Trophoblast cell (in vitro differentiated cells and primary cell): Measurements from ENCODE around the gene SLC7A6OS.

ENCODE experiments used
- DNase-seq, 2 donors: peaks; one replicate each; pipeline ENCODE4 v3.0.0-alpha.2; 2016
- H2AFZ ChIP-seq: 2 replicates; pipeline ENCODE4 v1.6.1; 2013; ENCODE audit warnings: low read length, moderate library complexity, mild to moderate bottlenecking; ENCODE audit not compliant: insufficient read depth, poor library complexity
- H2AK5ac ChIP-seq: 2 replicates; pipeline ENCODE4 v1.6.1; 2013; ENCODE audit warnings: mild to moderate bottlenecking, low read length
- H2BK120ac ChIP-seq: 2 replicates; pipeline ENCODE4 v1.6.1; 2013; ENCODE audit warnings: low read length, mild to moderate bottlenecking, moderate library complexity; ENCODE audit not compliant: insufficient read depth, poor library complexity
- H2BK12ac ChIP-seq: 2 replicates; pipeline ENCODE4 v1.6.1; 2013; ENCODE audit warnings: mild to moderate bottlenecking, low read length, moderate library complexity
- H2BK5ac ChIP-seq: 2 replicates; pipeline ENCODE4 v1.6.1; 2013; ENCODE audit warnings: low read length, low read depth, moderate library complexity, mild to moderate bottlenecking; ENCODE audit not compliant: poor library complexity
- H3K14ac ChIP-seq: 2 replicates; pipeline ENCODE4 v1.6.1; 2013; ENCODE audit warnings: mild to moderate bottlenecking, low read length
- H3K18ac ChIP-seq: 2 replicates; pipeline ENCODE4 v1.6.1; 2013; ENCODE audit warnings: mild to moderate bottlenecking, low read length
- H3K23ac ChIP-seq: 2 replicates; pipeline ENCODE4 v1.6.1; 2013; ENCODE audit warnings: low read length
- H3K27ac ChIP-seq: 2 replicates; pipeline ENCODE4 v1.5.1; 2013; ENCODE audit warnings: low read depth, mild to moderate bottlenecking, inconsistent platforms, low read length, moderate library complexity
- H3K27me3 ChIP-seq: 2 replicates; pipeline ENCODE4 v1.6.1; 2013; ENCODE audit warnings: inconsistent platforms, mild to moderate bottlenecking, low read length, moderate library complexity; ENCODE audit not compliant: insufficient read depth
- H3K36me3 ChIP-seq, 2 experiments: 1 replicate in 1 of 2; 2 replicates in 1 of 2; pipeline ENCODE4 v1.6.1; 2013; ENCODE audit warnings: low read length in 2 of 2, mild to moderate bottlenecking in 2 of 2, moderate library complexity in 1 of 2; ENCODE audit not compliant: insufficient read depth in 2 of 2, control insufficient read depth in 1 of 2
- H3K4ac ChIP-seq: 2 replicates; pipeline ENCODE4 v1.6.1; 2013; ENCODE audit warnings: low read depth, mild to moderate bottlenecking, low read length, moderate library complexity
- H3K4me1 ChIP-seq, 2 experiments: 1 replicate in 1 of 2; 2 replicates in 1 of 2; pipeline ENCODE4 v1.6.1; 2013; ENCODE audit warnings: low read length in 2 of 2, mild to moderate bottlenecking in 2 of 2, moderate library complexity in 1 of 2; ENCODE audit not compliant: insufficient read depth in 2 of 2, control insufficient read depth in 1 of 2
- H3K4me2 ChIP-seq: 2 replicates; pipeline ENCODE4 v1.6.1; 2013; ENCODE audit warnings: inconsistent platforms, mild to moderate bottlenecking, low read length, moderate library complexity
- H3K4me3 ChIP-seq: 2 replicates; pipeline ENCODE4 v1.5.1; 2013; ENCODE audit warnings: mild to moderate bottlenecking, low read depth, low read length, inconsistent platforms
- H3K79me1 ChIP-seq: one replicate; pipeline ENCODE4 v1.6.1; 2013; ENCODE audit warnings: low read length
- H3K79me2 ChIP-seq: 2 replicates; pipeline ENCODE4 v1.6.1; 2013; ENCODE audit warnings: low read length, mild to moderate bottlenecking; ENCODE audit not compliant: control insufficient read depth, insufficient read depth, poor library complexity
- H3K9ac ChIP-seq: 2 replicates; pipeline ENCODE4 v1.6.1; 2013; ENCODE audit warnings: mild to moderate bottlenecking, low read length
- H3K9me3 ChIP-seq: 2 replicates; pipeline ENCODE4 v1.6.1; 2013; ENCODE audit warnings: low read depth, mild to moderate bottlenecking, control low read depth, inconsistent platforms, low read length; ENCODE audit not compliant: insufficient read depth
- H4K12ac ChIP-seq: 2 replicates; pipeline ENCODE4 v1.6.1; 2013; ENCODE audit warnings: low read depth, mild to moderate bottlenecking, low read length, moderate library complexity
- H4K8ac ChIP-seq: 2 replicates; pipeline ENCODE4 v1.6.1; 2013; ENCODE audit warnings: low read depth, mild to moderate bottlenecking, low read length, moderate library complexity
- H4K91ac ChIP-seq: one replicate; pipeline ENCODE4 v1.6.1; 2013; ENCODE audit warnings: low read depth, mild to moderate bottlenecking, low read length, moderate library complexity
- whole genome bisulfite sequencing: extraction: QIAGEN DNeasy Blood & Tissue Kit; methylation state at CpG from one replicate; pipeline ENCODE4 v1.1.7; 2013; ENCODE audit warnings: missing lambda C conversion rate; ENCODE audit not compliant: insufficient read length, insufficient coverage; ENCODE audit errors: extremely low coverage; 5-methylcytosine and 5-hydroxymethylcytosine counted together

SLC7A6OS gene

DNA sequence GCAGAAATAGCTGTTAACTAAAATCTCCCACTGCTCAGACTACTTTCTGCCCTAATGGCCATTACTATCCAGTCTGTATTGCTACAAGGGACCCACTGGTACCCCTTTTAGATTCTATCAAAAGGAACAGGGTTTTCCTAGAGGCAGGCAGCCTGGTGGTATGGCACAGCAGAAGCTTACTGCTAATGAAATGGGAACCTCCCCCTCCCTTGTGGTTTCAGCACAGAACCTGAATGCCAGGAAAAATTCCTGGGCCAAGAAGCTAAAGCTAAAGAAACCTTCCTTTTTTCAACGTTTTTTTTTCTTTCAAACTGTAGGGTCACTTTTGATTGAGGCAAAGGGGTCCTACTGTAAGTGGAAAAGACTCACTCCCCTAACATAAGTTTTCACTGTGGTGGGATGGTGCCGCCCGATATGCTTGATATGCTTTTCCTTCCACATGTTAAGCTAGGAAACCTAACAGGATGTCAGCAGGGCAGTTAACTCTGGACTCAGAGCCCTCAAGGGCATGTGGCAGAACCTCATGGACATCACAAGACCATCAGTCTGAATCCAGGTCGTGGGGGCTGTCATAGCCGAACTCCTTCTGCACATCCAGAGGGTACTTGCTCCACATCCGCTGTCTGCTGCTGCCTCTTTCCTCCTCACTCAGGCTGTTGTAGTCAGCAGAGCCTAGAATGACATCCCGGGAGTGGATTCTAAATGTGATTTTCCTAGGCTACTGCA is 9.8 kb downstream of the SLC7A6OS start:
- no peaks in the 10 kb centered on the region for H3K9me3 ChIP-seq
- no peak overlapping the region for H3K4ac ChIP-seq
- no peak overlapping the region for H2BK12ac ChIP-seq
- no peak overlapping the region for H4K12ac ChIP-seq
- no peak overlapping the region for H3K23ac ChIP-seq
- H2AK5ac ChIP-seq = no peak overlapping the region
- DNase-seq = no peak
- no peak overlapping the region for H3K9ac ChIP-seq
- H3K18ac ChIP-seq = no peak overlapping the region
- no peak overlapping the region for H2AFZ ChIP-seq
- H2BK120ac ChIP-seq = no peak overlapping the region
- no peaks in the 10 kb centered on the region for H3K79me2 ChIP-seq
- H3K4me1 ChIP-seq = no peaks in the 10 kb centered on the region
- no peaks in the 10 kb centered on the region for H3K79me1 ChIP-seq
- H4K91ac ChIP-seq = no peak overlapping the region
- no CpG with 5 or more reads among the region's 7 CpGs for WGBS
- H3K36me3 ChIP-seq = peaks cover 48 to 71% of the 10 kb centered on the region in 2 experiments
- no peak overlapping the region for H2BK5ac ChIP-seq
- no peak overlapping the region for H3K4me2 ChIP-seq
- H3K14ac ChIP-seq = no peak overlapping the region
- H3K4me3 ChIP-seq = no peak overlapping the region
- no peak overlapping the region for H3K27ac ChIP-seq
- no peak overlapping the region for H4K8ac ChIP-seq
- no peaks in the 10 kb centered on the region for H3K27me3 ChIP-seq

DNA sequence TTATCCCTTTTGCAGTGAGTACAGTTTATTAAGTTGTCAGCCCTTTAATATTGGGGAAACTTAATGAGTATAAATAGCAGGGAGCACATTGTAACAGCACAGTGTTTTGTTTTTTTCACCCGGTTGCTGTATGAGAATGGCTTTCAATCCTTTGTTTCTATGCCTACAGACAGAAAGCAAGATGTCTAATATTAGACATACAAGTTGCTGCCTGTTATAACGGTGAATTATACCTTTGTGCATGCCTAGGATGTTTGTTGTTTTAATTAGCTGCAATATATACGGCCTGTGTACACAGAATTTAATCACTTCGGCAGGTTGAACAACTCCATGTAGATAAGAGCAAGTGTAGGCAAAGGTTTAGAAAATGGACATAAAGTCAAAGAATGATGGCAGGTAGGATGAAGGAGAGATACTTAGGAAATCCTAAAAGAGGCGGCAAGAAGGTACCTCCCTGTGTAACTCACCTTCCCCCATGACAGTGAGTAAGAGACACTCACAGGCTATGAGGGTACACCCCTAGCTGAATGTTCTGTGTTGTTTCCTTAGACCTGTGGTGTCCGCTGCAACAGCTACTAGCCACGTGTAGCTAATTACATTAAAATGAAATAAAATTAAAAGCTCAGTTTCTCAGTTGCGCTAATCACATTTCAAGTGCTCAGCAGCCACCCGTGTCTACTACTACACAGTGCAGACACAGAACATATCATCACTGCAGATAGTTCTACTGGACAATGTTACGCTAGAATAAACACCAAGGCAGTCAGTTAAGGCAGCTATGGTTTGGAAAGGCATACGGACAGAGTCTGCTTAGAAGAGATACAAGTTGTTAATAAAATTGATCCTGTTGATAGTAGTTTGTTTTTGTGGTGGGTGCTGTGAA is 10.9 kb downstream of the SLC7A6OS start:
- Histone ChIP-seq H3K79me2 (no peaks in the 10 kb centered on the region), H3K9ac (no peak overlapping the region), H3K18ac (no peak overlapping the region), H3K4me2 (no peak overlapping the region), H2BK120ac (no peak overlapping the region), H3K9me3 (peaks cover 1% of the 10 kb centered on the region), H3K27ac (no peak overlapping the region), H4K91ac (no peak overlapping the region), H3K27me3 (no peaks in the 10 kb centered on the region), H2BK5ac (no peak overlapping the region), H2AFZ (no peak overlapping the region), H3K14ac (no peak overlapping the region), H4K8ac (no peak overlapping the region), H3K36me3 (peaks cover 48 to 65% of the 10 kb centered on the region in 2 experiments), H3K4me3 (no peak overlapping the region), H3K4me1 (no peaks in the 10 kb centered on the region), H3K23ac (no peak overlapping the region), H3K4ac (no peak overlapping the region), H2BK12ac (no peak overlapping the region), H4K12ac (no peak overlapping the region), H2AK5ac (no peak overlapping the region), H3K79me1 (no peaks in the 10 kb centered on the region)
- WGBS = no CpG with 5 or more reads among the region's 11 CpGs
- no peak for DNase-seq

DNA sequence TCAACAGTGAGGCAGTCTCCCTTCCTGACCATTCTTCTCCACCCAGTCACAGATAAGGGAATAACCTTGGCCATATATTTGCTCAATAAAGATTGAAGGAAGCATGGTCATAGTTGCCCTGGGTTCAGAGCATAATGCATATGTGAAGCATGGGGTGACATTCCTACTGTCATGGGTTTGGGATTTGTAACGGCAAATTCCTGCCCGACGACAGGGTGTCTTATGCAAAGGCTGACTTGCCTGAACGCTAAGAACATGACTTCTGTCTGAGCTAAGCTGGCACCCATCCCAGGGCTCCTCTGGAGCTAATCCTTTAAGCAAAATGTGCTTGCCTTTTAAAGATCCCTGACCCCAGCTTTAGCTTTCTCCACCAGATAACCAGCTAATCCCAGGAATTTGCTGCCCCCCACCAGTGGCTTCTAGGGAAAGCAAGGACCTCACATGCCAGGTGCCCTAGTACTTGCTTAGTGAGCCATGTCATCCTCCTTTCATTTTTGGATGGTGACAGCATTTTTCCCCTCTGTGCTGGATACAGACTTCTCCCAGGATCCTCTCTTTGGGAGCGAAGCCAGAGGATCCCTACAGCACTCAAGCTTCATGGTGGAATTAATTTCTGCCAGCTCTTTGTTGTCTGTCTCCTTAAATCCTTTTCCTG is 11.7 kb downstream of the SLC7A6OS start:
- Histone ChIP-seq H3K9ac (no peak overlapping the region), H3K79me2 (no peaks in the 10 kb centered on the region), H2AFZ (no peak overlapping the region), H3K23ac (no peak overlapping the region), H3K14ac (no peak overlapping the region), H4K91ac (no peak overlapping the region), H3K36me3 (peaks cover 49 to 68% of the 10 kb centered on the region in 2 experiments), H3K27ac (no peak overlapping the region), H2BK5ac (no peak overlapping the region), H3K4me1 (no peaks in the 10 kb centered on the region), H3K4me2 (no peak overlapping the region), H2BK120ac (no peak overlapping the region), H3K79me1 (no peaks in the 10 kb centered on the region), H2BK12ac (no peak overlapping the region), H2AK5ac (no peak overlapping the region), H3K4ac (no peak overlapping the region), H4K8ac (no peak overlapping the region), H4K12ac (no peak overlapping the region), H3K18ac (no peak overlapping the region), H3K27me3 (no peaks in the 10 kb centered on the region), H3K4me3 (no peak overlapping the region), H3K9me3 (peaks cover 1% of the 10 kb centered on the region)
- DNase-seq = no peak
- WGBS = no CpG with 5 or more reads among the region's 5 CpGs

DNA sequence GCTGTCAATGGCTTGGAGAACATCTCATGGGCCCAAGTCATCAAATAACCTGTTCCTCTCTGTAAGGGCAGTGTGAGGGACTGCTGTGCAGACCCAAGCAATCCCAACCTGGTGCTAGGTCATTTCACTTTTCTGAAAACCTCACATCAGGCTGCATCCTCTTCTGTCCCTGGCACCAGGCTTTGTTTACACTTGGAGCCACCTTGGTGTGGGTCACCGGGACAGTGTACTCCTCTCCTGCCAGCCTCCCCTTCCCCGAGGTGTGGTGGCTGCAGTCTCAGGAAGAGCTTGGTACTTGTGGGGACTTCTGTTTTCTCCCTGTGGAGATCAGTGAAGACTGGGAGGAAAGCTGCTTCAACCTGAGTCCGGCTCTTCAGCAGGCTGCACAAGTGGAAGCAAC is 12.4 kb downstream of the SLC7A6OS start:
- H2BK5ac ChIP-seq = no peak overlapping the region
- H3K36me3 ChIP-seq = peaks cover 48 to 70% of the 10 kb centered on the region in 2 experiments
- no peak overlapping the region for H2AFZ ChIP-seq
- peaks cover 1% of the 10 kb centered on the region for H3K9me3 ChIP-seq
- no CpG with 5 or more reads among the region's 3 CpGs for WGBS
- no peaks in the 10 kb centered on the region for H3K4me1 ChIP-seq
- no peak overlapping the region for H4K8ac ChIP-seq
- H3K27me3 ChIP-seq = no peaks in the 10 kb centered on the region
- no peak overlapping the region for H4K91ac ChIP-seq
- H3K18ac ChIP-seq = no peak overlapping the region
- no peak overlapping the region for H2BK12ac ChIP-seq
- no peaks in the 10 kb centered on the region for H3K79me1 ChIP-seq
- H2BK120ac ChIP-seq = no peak overlapping the region
- no peak overlapping the region for H2AK5ac ChIP-seq
- no peak overlapping the region for H3K14ac ChIP-seq
- H3K23ac ChIP-seq = no peak overlapping the region
- no peak overlapping the region for H3K9ac ChIP-seq
- no peak overlapping the region for H3K27ac ChIP-seq
- no peak overlapping the region for H3K4me2 ChIP-seq
- H4K12ac ChIP-seq = no peak overlapping the region
- no peak overlapping the region for H3K4ac ChIP-seq
- no peak for DNase-seq
- no peaks in the 10 kb centered on the region for H3K79me2 ChIP-seq
- no peak overlapping the region for H3K4me3 ChIP-seq
